GM18870 (cell line): Measurements from ENCODE around the gene FOSB.

Source experiments
- ATAC-seq: cut with Tn5 transposase; IDR thresholded peaks from one replicate; pipeline ENCODE4 v1.9.1; 2021; ENCODE audit warnings: moderate library complexity; ENCODE audit not compliant: unreplicated experiment

Gene FOSB

DNA sequence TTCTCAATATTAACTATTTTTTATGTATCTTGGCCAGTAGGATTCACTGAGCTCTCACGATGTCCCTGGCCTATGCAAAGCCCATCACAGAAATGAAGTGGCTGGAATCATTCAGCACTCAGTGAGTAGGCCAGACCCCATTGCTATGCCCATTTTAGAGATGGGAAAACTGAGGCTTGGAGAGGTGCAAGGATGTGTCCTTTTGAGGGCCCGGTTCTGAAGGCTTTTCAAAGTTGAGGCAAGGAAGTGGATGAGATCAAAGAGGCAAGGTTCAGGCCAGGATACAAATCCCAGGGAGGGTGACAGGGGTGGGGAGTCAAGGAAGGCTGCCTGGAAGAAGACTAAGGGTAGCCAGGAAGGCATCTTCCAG, 25.4 kb upstream of the FOSB start:
- no peak for ATAC-seq

DNA sequence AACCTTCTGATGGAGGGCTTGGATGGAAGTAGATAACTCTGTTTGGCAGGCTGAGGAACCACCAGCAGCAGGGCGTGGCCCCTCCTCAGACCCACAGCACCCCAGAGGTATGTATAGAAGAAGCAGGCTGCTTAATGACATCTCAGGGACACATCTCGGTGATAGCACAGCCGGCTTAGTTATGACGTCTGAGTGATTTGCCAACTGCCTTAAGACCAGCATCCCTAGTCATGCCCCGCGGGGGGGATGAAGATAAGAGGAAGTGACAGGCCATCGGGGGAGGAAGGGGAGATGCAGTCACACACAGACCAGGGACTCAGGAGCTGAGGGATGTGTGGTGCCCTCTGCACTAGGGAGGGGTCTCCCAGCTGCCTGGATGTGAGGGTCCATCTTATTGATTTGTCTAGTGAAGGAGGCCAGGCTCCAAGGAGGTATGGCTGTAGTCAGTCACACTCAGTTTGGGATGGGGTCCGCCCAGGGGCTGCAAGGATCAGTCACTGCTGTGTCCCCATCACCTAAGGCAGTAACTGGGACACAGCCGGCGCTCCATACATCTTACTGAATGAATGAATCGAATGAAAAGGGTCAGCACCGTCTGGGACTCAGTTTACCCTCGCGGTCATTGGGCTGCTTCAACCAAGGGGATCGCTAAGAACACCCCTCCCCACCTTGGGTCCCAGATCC, 24.9 kb upstream of the FOSB start:
- ATAC-seq = no peak

DNA sequence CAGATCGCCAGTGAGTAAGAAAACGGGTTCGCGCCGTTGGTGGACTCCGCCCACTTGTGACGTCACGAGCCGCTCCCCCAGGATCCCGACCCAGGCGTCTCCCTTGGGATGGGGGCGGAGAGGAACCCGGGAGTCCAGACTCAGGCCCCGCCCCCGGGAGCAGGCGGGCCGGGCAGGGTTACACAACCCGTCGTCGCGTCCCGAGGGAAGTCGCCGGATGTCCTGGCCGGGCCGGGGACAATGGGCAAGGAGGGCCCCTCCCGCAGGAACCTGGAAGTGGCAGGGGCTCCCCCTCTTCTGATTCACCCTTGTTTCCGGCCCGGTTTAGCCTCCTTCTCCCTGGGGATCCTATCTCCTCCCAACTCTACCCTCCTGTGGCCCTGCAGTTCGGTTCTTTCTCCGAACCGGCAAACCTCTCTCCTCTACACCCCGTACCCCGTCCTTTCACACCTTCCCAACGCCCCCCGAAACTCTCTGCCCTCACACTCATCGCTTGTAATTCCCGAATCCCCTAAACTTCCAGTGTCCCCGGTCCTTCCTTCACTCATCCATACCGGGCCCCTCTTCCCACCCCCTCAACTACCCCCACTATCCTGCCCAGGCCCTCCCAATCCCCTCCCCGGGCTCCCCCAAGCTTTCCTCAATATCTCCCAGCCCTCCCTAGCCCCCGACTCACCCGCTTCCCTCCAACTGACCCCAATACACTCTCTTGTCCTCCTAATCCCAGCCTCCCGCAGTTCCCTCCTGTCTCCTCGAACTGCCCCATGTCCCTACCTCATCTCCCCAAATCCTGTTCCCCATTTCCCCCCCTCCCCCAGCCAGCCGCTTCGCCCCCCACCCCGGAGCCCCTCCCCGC, 24.1 kb upstream of the FOSB start:
- ATAC-seq = no peak

DNA sequence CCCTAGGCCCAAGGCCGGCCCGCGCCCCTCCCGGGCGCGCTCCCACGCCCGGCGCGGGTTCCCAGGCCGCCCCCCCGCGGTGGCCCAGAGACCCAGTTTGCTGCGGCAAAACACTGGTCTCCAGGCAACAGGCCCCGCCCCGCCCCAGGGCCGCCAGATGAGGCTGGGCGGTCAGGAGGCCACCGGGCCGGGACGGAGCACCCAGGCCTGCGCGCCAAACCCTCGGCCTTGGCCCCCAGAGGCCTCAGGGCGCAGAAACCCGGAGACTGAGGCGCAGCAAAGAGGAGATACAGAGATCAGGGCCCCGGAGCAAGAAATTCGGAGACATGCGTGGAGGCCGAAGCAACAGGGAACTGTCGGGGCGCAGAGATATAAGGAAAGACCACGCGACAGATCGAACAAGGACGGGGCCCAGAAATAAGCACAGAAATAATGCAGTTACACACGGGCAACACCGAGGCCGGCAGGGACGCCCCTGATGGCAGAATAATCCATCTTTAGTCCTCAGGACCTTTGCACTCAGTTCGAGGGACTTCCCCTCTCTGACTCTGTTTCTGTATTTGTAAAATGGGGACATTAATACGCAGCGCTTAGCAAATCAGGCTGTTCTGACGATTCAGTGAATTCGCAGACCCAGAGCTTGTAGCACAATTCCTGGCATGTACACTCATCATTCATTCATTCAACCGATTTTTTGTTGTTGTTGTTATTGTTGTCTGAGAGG, 23.3 kb upstream of the FOSB start:
- ATAC-seq = no peak

DNA sequence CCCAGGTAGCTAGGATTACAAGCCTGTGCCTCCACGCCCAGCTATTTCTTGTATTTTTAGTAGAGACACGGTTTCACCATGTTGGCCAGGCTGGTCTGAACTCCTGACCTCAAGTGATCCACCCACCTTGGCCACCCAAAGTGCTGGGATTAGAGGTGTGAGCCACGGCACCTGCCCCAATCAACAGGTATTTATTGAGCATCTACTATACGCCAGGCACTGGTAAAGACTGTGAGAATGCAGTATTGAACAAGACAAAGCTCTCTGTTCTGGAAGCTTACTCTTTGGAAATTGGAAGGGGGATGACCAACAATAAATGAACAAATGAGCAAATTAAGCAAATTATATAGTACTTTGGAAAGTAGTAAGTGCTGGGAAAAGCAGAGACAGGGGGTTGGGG, 22.7 kb upstream of the FOSB start:
- no peak for ATAC-seq

DNA sequence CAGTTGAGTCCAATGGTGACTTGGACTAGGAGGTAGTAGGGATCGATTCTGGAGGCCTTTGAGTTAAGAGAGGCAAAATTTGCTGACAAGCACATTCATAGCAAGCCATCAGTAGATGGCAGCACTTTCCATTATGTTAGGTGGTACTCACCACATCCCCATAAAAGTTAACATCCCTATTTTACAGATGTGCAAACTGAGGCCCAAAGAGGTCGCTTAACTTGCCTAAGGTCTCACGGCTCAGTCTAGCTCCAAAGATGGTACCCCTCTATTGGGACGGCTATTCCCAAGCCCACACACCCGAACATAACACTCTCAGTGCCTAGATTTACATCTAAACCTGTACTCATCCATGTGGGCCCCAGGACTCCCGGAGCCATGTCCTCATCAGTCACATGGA, 21.5 kb upstream of the FOSB start:
- no peak for ATAC-seq

DNA sequence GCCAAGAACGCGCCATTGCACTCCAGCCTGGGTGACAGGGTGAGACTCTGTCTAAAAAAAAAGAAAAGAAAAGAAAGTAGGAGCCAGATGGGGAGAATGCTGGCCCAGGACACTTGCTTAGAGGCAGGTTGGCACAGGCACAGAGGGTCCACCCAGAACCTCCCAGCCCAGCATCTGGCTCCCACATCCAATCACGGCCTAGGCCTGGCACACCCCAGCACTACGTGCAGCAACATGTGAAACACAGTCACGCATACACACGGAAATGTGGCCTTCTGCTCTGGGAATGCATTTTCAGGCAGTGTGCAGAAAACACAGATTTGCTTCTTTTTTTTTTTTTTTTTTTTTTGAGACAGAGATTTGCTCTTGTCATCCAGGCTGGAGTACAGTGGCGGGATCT, 20.9 kb upstream of the FOSB start:
- no peak for ATAC-seq

DNA sequence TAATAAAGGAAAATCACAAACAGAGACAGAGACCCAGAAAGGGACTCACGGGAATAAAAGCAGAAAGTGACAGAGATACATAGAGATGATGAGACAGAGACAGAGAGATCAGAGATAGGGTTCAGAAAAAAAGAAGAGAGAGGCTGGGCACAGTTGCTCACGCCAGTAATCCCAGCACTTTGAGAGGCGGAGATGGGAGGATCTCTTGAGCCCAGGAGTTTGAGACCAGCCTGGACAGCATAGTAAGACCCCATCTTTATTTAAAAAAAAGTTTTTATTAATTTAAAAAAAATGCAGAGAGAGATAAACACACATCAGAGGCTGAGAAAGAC, 19.4 kb upstream of the FOSB start:
- ATAC-seq = no peak

DNA sequence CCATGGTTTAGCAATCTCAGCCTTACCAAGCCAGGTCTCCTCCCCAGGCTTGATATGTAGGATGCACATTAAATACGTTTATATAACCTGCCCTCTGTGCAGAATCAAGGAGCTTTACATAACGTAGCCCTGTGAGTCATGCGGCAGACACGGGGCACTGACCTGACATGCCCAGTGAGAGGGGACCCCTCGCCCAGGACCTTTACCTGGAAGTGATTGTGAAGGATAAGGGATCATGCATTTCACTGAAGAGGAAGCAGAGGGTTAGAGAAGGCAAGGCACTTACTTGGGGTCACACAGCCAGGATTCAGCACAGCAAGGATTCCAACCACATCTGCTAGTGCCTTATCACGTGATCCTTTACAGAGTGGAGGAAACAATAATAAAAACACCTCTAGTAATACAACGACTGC, 18.9 kb upstream of the FOSB start:
- ATAC-seq = no peak

DNA sequence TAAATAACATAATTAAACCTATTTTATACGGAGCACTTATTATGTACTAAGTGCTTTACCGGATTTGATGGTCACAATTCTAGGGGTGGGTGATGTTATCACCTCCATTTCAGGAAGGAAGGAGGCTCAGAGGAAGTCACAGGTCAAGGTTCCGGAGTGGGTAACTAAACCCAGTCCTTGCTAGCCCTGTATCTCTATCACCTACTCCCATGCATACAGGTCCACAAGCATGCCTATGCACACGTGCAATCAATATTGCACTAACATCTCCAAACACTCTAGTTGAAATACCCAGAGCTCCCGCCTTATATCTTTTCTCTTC, 17.8 kb upstream of the FOSB start:
- ATAC-seq = no peak

DNA sequence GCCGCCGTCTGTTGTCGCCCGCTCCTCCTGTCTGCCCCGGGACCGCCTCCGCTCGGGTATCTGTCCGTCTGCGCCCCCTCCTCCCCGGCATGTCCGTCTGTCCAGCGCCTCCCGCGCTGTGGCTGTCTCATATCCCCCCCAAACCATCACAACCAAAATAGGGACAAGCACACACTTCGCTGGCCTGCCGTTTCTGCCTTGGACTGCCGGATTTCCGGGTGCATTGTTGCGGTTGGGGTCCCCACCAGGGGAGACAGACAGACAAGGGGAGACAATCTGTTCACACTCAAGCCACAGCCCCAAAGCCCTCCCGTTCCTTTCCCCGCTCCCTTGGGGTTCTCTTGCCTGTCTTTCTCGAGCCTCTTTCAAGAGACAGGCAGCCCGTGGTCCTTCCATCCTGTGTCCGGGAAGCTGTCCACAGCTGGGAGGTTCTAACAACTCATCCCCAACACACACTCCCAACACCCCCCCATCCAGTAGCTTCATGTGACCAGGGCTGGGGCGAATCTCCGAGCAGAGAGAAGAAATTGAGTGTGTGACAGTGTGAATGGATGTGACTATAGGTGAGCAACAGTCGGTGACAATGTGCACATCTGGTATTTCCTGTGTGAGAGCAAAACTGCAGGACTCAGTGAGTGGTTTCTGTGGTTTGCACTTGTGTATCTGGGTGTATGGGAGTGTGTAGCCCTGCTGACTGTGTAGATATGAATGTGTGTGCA, 16.5 kb upstream of the FOSB start:
- ATAC-seq = no peak

DNA sequence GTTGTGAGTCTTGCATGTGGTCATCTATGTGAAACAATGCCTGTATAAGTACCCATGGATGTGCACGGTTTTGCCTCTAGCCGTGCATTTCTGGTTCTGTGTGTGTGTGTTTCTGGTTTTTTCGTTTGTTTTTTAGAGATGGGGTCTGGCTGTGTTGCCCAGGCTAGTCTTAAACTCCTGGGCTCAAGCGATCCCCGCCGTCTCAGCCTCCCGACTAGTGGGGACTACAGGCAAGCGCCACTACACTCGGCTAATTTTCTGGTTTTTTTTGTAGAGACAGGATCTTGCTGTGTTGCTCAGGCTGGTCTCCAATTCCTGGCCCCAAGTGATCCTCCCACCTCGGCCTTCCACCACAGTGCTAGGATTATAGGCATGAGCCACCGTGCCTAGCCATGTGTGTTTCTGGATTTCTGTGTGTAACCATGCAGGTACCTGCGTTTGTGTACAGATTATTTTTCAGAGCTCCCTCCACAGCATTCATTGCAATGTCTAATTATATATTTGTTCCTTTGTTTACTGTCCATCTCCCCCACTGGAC, 15.9 kb upstream of the FOSB start:
- no peak for ATAC-seq

DNA sequence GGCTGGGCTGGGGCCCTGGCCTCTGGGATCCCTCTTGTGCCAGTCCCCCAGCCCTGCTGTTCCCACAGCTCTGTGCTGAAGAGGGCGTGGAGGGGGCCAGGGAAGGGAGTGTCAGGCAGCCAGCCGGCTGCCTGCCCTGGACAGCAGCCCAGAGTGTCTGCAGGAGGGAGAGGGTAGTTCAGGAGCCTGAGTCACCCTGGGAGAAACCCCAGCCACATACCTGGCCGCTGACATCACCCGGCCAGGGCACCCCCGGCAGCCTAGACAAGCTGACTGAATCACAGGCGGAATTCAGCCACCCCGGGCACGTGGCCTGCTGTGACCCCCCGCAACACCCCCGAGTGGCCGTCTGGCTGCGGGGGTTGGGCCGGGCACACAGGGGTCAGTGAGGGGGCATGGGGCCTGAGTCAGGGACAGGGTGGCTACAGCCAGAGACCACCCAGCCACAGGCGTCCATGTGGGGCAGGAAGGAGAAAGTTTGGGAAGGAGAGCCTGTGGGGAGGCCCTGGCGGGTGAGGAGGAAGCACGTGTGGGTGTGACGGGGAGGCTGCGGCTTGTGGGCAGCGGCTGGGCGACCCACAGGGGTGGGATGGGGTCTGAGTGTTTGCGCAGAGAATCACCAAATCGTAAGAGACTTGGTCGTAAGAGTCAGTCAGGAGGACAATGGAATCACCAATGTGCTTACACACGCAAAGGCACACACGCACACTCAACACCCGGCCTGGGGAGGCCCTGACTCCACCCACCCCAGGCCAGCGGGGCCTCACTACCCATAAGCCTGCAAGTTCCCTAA, 11.9 kb upstream of the FOSB start:
- ATAC-seq = no peak

DNA sequence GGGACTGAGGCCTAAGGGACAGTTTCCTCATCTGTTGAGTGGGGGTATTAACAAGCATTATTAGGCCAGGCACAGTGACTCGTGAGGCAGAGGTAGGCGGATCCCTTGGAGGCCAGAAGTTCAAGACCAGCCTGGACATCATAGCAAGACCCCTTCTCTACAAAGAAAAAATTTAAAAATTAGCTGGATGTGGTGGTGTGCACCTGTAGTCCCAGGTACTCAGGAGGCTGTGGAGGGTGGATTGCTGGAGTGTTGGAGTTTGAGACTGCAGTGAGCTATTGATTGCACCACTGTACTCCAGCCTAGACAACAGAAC, 11.3 kb upstream of the FOSB start:
- no peak for ATAC-seq

DNA sequence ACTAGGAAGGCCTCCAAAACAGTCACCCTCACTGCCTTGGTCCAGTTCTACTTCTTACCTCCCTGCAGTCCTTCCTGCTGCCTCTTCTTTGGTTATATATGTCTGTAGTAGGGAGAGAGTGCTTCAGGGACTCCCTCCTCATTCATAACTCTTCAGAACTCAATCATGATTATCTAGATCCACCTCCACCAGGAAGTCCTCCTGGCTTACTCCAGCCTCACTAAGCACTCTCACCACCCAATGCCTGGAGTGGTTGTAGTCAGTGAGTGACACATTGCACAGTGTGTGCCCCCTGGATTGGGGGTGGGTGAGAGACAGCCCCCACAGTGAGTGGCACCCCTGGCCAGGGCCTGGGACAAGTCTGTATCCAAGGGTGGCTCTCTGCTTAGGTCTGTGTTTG, 10.0 kb upstream of the FOSB start:
- ATAC-seq = no peak

DNA sequence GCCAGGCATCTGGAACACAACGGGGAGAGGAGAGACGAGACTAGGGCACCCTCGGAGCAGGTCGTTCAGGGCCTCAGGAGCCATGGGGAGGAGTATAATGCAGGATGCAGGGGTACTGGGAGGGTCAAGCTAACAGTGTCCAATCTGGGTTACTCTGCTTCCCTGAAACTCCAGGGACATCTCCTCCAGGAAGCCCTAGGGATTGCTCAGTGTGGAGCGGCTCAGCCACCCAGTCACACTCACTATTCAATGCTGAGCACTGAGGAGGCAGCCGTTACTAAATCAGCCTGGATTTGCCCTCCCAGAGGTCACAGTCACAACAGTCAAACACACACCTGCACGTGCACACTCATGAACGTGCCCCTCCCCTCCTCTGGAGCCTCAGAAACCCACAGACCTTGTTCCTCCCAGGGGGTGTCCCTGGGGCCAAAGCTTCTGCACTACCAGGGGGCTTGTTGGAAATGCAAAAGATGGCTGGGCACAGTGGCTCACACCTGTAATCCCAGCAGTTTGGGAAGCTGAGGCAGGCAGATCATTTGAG, 6.9 kb upstream of the FOSB start:
- ATAC-seq = no peak

DNA sequence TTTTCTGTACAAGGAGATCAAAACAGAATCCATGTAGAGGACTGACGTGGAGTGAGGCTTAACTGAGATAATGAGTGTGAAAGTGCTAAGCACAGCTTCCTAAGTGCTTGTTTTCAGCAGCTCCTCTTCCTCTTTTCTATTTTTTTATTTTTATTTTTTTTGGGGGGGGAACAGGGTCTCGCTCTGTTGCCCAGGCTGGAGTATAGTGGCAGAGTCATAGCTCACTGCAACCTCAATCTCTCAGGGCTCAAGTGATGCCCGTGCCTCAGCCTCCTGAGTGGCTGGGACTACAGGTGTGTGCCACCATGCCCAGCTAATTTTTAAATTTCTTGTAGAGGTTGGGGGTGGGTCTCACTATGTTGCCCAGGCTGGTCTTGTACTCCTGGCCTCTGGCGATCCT, 5.6 kb upstream of the FOSB start:
- no peak for ATAC-seq

DNA sequence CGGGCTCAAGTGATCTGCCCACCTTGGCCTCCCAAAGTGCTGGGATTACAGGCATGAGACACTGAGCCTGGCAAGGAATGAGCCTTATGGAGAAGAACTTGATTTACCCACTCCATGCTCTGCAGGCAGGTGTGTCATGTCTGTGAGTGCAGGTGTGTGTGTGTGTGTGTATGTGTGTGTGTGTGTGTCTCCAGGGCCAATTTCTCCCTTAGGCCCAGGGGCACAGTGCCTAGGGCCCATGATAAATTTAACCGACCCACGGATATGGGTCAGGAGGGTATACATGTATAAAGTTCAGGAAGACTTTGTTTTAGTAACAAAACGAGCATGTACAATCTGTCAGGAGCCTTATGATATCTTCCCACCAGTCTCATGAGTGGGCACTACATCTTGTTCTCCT, 4.6 kb upstream of the FOSB start:
- ATAC-seq = no peak

DNA sequence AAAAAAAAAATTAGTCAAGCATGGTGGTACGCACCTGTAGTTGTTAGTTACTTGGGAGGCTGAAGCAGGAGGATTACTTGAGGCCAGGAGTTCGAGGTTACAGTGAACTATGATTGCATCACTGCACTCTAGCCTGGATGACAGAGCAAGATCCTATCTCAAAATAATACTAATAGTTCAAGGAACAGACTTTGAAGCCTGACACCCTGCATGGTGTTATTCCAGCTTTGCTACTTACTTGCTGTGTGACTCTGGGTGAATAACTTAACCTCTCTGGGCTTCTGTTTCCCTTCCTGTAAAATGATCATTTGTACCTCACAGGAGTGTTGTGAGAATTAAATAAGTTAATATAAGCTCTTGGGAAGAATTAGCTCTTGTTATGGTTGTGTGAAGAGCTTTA, 3.5 kb upstream of the FOSB start:
- no peak for ATAC-seq

DNA sequence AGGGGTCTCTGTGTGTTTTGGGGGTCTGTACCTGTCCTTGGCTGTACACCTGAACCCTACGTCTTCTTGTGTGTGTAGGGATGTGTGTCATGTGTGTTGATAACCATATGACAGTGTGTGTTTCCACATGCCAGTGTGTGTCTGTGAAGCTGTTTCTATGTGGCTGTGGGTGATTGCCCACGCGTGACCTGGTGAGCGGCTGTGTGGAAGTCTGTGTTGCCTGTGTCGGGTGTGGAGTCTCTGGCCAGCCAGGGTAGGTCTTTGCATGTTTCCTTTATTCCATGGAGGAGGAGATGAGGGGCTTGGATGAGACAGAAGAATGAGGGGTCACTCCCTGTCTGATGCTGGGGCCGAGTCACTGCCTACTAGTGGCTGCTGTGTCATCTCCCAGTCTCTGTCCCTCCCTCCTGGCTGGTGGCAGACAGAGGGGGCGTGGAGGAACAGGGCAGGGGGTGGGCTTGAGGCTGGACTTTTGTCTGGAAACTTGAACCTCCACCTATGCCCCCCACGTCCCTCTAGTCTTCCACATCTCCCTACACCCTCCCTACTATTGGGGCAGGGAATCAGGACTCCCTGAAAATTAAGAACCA, 2.8 kb upstream of the FOSB start:
- ATAC-seq = no peak
